Activated CD8-positive, alpha-beta T cell treated with anti-CD3 and anti-CD28 coated beads for 36 hours (primary cell): ENCODE data around the gene GLOD5. TPM values are rescaled to one million over a fixed set of nuclear protein-coding genes. Genes with fewer than 3 reads are reported as not detected.
"Not testable (repeated sequence)": the region's sequence is repeated elsewhere in the genome, so short reads cannot be mapped to it uniquely, and the experiment has no call there.

Experiments used
- ATAC-seq: fragments of 200-7000 bp; cut with Tn5 transposase; one replicate; pipeline ENCODE4 v1.10.0; 2021; ENCODE audit warnings: mild to moderate bottlenecking, moderate library complexity
- CTCF ChIA-PET: fragments of 350-600 bp; sonication (Branson Sonifier 250); formaldehyde crosslinking; loops from one replicate; lab custom pipeline; 2021; ENCODE audit warnings: antibody characterized with exemption; lab: Charles Lee
- POLR2A ChIA-PET: fragments of 350-600 bp; sonication (Branson Sonifier 250); formaldehyde crosslinking; loops from one replicate; lab custom pipeline; 2021; ENCODE audit warnings: antibody characterized with exemption; lab: Charles Lee
- DNase-seq: peaks from one replicate; pipeline ENCODE4 v3.0.0-alpha.2; 2020
- H3K27ac Mint-ChIP-seq: one replicate; pipeline ENCODE4 v1.8.0; 2021; ENCODE audit warnings: mild to moderate bottlenecking, mixed read lengths
- H3K27me3 Mint-ChIP-seq: one replicate; pipeline ENCODE4 v1.8.0; 2021; ENCODE audit warnings: mixed read lengths
- H3K36me3 Mint-ChIP-seq: one replicate; pipeline ENCODE4 v1.8.0; 2021; ENCODE audit warnings: low read depth, mixed read lengths
- H3K4me1 Mint-ChIP-seq: one replicate; pipeline ENCODE4 v1.8.0; 2021; ENCODE audit warnings: low read depth, mixed read lengths
- H3K4me3 Mint-ChIP-seq: one replicate; pipeline ENCODE4 v1.8.0; 2021; ENCODE audit warnings: mild to moderate bottlenecking, moderate library complexity, mixed read lengths
- H3K9me3 Mint-ChIP-seq: one replicate; pipeline ENCODE4 v1.8.0; 2021; ENCODE audit warnings: mixed read lengths
- CTCF ChIP-seq: fragments of 200-600 bp; IDR thresholded peaks from one replicate; pipeline ENCODE4 v1.8.0; 2022; ENCODE audit warnings: antibody characterized with exemption, mild to moderate bottlenecking
- intact Hi-C: fragments of 100-400 bp; cut with micrococcal nuclease; formaldehyde crosslinking; loops from one replicate; pipeline ENCODE4 v1.10.0; 2022
- total RNA-seq, 2 experiments: library from RNA; stranded (reverse); gene quantifications; one replicate each; pipeline ENCODE4 v1.2.3, GENCODE V29; 2021

The GLOD5 gene
- total RNA-seq, 2 experiments from 2014 or later: not detected

GRCh38 chrX:48815266-48815665 lies 53.7 kb downstream of the GLOD5 start:
- H3K4me3 Mint-ChIP-seq: no peak overlapping the region
- POLR2A ChIA-PET: interaction anchor here (0.7 kb wide), 1 partner anchor 340 kb away, joined by 3 read pairs; no protein-coding TSS in a partner anchor

GRCh38 chrX:48816014-48816810 lies 54.7 kb downstream of the GLOD5 start:
- Mint-ChIP-seq H3K4me1 (no peaks in the 10 kb centered on the region), H3K4me3 (no peak overlapping the region), H3K36me3 (peaks cover 7% of the 10 kb centered on the region), H3K27ac (no peak overlapping the region), H3K9me3 (no peaks in the 10 kb centered on the region), H3K27me3 (no peaks in the 10 kb centered on the region)
- POLR2A ChIA-PET: no interaction called here
- DNase-seq (no peak), ATAC-seq (no peak)
- intact Hi-C loops: no loop called here
- TF ChIP-seq CTCF: no peak
- CTCF ChIA-PET: no interaction called here

More at GRCh38 chrX:48815266-48815665, 53.7 kb downstream of the GLOD5 start:
- CTCF ChIA-PET: no interaction called here
- H3K27me3 Mint-ChIP-seq: no peaks in the 10 kb centered on the region
- DNase-seq: no peak
- TF ChIP-seq CTCF: no peak
- peaks cover 7% of the 10 kb centered on the region for H3K36me3 Mint-ChIP-seq
- no peaks in the 10 kb centered on the region for H3K4me1 Mint-ChIP-seq
- intact Hi-C loops: no loop called here
- no peak for ATAC-seq
- H3K27ac Mint-ChIP-seq: no peak overlapping the region
- H3K9me3 Mint-ChIP-seq: no peaks in the 10 kb centered on the region

- peaks cover 4% of the 10 kb centered on the region for H3K36me3 Mint-ChIP-seq
- ChIA-PET CTCF (no interaction called here), POLR2A (no interaction called here)
- no peaks in the 10 kb centered on the region for H3K9me3 Mint-ChIP-seq
- H3K27me3 Mint-ChIP-seq: no peaks in the 10 kb centered on the region
- no peak overlapping the region for H3K4me3 Mint-ChIP-seq
- H3K4me1 Mint-ChIP-seq: no peaks in the 10 kb centered on the region
- no peak for ATAC-seq
- H3K27ac Mint-ChIP-seq: no peak overlapping the region
- intact Hi-C loops: no loop called here
- TF ChIP-seq CTCF: no peak
- DNase-seq: no peak
These were observed 56.6 kb downstream of the GLOD5 start for GRCh38 chrX:48818098-48818497.

- H3K4me1 Mint-ChIP-seq: no peaks in the 10 kb centered on the region
- no peaks in the 10 kb centered on the region for H3K9me3 Mint-ChIP-seq
- no peaks in the 10 kb centered on the region for H3K27me3 Mint-ChIP-seq
- ATAC-seq (no peak), DNase-seq (no peak)
- no peak overlapping the region for H3K4me3 Mint-ChIP-seq
- ChIA-PET CTCF (no interaction called here), POLR2A (no interaction called here)
- no peak for TF ChIP-seq CTCF
- intact Hi-C loops: no loop called here
- H3K36me3 Mint-ChIP-seq: peaks cover 9% of the 10 kb centered on the region
- H3K27ac Mint-ChIP-seq: no peak overlapping the region
These were observed 57.3 kb downstream of the GLOD5 start for GRCh38 chrX:48818866-48819265.

- DNase-seq, CTCF ChIA-PET, intact Hi-C loops, H3K9me3 Mint-ChIP-seq, H3K27ac Mint-ChIP-seq, H3K27me3 Mint-ChIP-seq, H3K4me3 Mint-ChIP-seq, ATAC-seq, POLR2A ChIA-PET, H3K4me1 Mint-ChIP-seq: not testable (repeated sequence)
- H3K36me3 Mint-ChIP-seq: peaks cover 11% of the 10 kb centered on the region
These were observed 57.8 kb downstream of the GLOD5 start for GRCh38 chrX:48819394-48819793.
